Retinal pigment epithelial cell (primary cell): Measurements from ENCODE around the gene EZH1.

Experiments used
- DNase-seq: peaks from one replicate; pipeline ENCODE4 v3.0.0-alpha.2; 2010; ENCODE audit warnings: low read depth
- H3K4me3 ChIP-seq: 2 replicates; pipeline ENCODE4 v1.5.1; 2011; ENCODE audit warnings: mild to moderate bottlenecking, low read length, control low read depth, moderate library complexity
- TF ChIP-seq, protein P1 (sequence below): conservative IDR thresholded peaks from 2 replicates; pipeline ENCODE4 v1.5.1; 2011; ENCODE audit warnings: low read depth, low read length, control low read depth, inconsistent platforms

Gene EZH1

DNA sequence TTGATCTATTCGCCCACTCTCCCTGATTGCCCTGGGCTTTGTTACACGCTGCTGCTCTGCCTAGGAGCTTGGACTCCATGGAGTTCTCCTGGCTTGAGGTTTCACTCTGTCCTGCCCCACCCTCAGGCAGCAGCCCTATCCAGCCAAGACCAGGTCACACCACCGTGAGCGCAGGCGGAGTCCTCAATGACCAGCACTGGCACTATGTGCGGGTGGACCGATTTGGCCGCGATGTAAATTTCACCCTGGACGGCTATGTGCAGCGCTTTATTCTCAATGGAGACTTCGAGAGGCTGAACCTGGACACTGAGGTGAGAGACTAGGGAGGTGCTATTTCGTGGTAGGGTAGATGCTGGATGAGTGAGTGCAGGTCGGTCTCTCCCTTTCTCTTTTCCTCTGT, 59.0 kb downstream of the EZH1 start:
- DNase-seq, result no peak
- TF ChIP-seq, protein P1, sequence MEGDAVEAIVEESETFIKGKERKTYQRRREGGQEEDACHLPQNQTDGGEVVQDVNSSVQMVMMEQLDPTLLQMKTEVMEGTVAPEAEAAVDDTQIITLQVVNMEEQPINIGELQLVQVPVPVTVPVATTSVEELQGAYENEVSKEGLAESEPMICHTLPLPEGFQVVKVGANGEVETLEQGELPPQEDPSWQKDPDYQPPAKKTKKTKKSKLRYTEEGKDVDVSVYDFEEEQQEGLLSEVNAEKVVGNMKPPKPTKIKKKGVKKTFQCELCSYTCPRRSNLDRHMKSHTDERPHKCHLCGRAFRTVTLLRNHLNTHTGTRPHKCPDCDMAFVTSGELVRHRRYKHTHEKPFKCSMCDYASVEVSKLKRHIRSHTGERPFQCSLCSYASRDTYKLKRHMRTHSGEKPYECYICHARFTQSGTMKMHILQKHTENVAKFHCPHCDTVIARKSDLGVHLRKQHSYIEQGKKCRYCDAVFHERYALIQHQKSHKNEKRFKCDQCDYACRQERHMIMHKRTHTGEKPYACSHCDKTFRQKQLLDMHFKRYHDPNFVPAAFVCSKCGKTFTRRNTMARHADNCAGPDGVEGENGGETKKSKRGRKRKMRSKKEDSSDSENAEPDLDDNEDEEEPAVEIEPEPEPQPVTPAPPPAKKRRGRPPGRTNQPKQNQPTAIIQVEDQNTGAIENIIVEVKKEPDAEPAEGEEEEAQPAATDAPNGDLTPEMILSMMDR, result no peak
- no peak overlapping the region for H3K4me3 ChIP-seq

- DNase-seq, result no peak
- H3K4me3 ChIP-seq, result no peak overlapping the region
- TF ChIP-seq, protein P1, result no peak
These were observed 59.8 kb downstream of the EZH1 start for GRCh38 chr17:42684929-42685556.

- TF ChIP-seq, protein P1, result no peak
- no peak overlapping the region for H3K4me3 ChIP-seq
- no peak for DNase-seq
These were observed 61.3 kb downstream of the EZH1 start for GRCh38 chr17:42683407-42684034.

- H3K4me3 ChIP-seq, result peak overlapping the region; percentile 36
- no peak for DNase-seq
- TF ChIP-seq, protein P1, result no peak
These were observed 62.0 kb downstream of the EZH1 start for GRCh38 chr17:42682722-42683403.

DNA sequence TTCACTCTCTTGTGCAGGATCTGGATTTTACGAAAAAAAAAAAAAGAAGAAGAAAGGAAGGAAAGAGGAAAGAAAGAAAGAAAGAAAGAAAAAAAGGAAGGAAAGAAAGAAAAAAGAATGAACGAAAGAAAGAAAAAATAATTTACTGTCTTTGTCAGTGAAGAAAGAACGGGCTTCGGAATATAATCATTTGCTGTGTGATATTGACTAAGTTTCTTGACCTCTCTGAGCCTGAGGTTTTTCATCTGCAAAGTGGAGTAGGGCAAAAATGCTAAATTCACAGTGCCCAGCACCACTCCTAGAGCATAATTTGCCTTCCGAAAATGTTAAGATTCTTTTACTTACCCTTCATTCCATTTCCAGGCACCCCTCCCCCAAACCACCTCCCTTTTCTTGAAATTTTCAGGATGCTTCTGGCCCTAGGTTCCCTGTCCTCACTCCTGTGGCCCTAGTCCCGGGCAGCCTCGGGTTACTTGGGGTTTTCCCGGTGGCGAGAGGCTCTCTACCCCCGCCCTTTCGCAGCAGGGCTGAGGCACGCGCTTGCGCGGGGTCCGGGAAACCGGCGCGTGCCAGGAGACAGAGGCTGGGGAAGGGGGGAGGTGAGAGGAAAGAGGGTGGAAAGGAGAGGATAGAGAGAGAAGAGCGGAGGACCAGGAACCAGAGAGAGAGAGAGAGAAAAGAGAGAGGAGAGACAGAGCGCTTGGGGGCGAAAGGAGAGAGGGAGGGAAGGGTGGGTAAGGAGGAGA, 62.7 kb downstream of the EZH1 start, which contains the start of gene CNTNAP1:
Gene CNTNAP1, plus strand, starts transcription at position 556 of the 746 bp plus-strand sequence. CDS start 299 bp downstream, outside the sequence.
- no peak for DNase-seq
- H3K4me3 ChIP-seq, result peak within 1 kb of the TSS; percentile 36
- TF ChIP-seq, protein P1, result no peak

DNA sequence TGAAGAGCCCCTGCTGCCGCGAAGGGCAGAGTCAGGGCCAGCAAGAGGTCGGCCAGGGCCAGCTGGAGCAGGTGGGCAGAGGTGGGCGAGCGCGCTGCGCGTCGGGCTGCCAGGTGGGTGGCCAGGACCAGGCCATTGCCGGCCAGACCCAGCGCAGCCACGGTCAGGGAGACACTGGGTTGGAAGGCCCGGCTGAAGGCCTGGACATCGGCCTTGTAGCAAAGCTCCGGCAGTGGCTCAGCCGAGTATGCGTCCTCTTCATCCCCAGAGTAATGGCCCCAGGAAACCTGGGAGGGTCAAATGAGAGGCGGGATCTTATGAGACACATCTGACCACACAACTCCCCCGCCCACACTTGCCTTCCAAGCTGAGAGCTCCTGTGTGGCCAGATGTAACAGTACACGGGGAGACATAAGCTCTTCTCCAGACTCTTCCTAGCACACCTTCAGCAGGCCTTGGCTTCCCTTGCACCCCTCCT, 64.5 kb downstream of the EZH1 start:
- TF ChIP-seq, protein P1, result no peak
- no peak for DNase-seq
- H3K4me3 ChIP-seq, result no peak overlapping the region
